DND-41 (cell line): ENCODE measurements around the gene ASAH2.
"Not testable (repeated sequence)": the region's sequence is repeated elsewhere in the genome, so short reads cannot be mapped to it uniquely, and the experiment has no call there.

Source experiments
- ATAC-seq: fragments of 200-7000 bp; cut with Tn5 transposase; 3 replicates; pipeline ENCODE4 v1.9.1; 2021; ENCODE audit warnings: low read depth; ENCODE audit not compliant: insufficient read depth
- DNase-seq: peaks from one replicate; pipeline ENCODE4 v3.0.0-alpha.2; 2020
- H2AFZ ChIP-seq: 2 replicates; pipeline ENCODE4 v1.6.0; 2012; ENCODE audit warnings: low read depth, low read length
- H3K27ac ChIP-seq: 2 replicates; pipeline ENCODE4 v1.5.1; 2012; ENCODE audit warnings: low read length, inconsistent platforms
- H3K27me3 ChIP-seq: fragments of 200-600 bp; sonication (generic); 2 replicates; pipeline ENCODE4 v1.6.0; 2012; ENCODE audit warnings: low read length, mild to moderate bottlenecking, inconsistent platforms; ENCODE audit not compliant: insufficient read depth, poor library complexity
- H3K36me3 ChIP-seq: 2 replicates; pipeline ENCODE4 v1.5.1; 2012; ENCODE audit warnings: low read length, inconsistent platforms; ENCODE audit not compliant: insufficient read depth
- H3K4me1 ChIP-seq: 2 replicates; pipeline ENCODE4 v1.5.1; 2012; ENCODE audit warnings: mild to moderate bottlenecking, low read length; ENCODE audit not compliant: insufficient read depth
- H3K4me2 ChIP-seq: 2 replicates; pipeline ENCODE4 v1.6.0; 2012; ENCODE audit warnings: mild to moderate bottlenecking, moderate library complexity, low read length, inconsistent platforms; ENCODE audit not compliant: insufficient read depth
- H3K4me3 ChIP-seq, 2 experiments: fragments of 200-600 bp in 1 of 2; shearing (Covaris generic) in 1 of 2; 2 replicates each; pipeline ENCODE4 v1.5.1; 2012 to 2016; ENCODE audit warnings: inconsistent platforms in 2 of 2, low read length in 2 of 2, mild to moderate bottlenecking in 2 of 2, low read depth in 1 of 2, moderate library complexity in 1 of 2
- H3K79me2 ChIP-seq: 2 replicates; pipeline ENCODE4 v1.6.0; 2012; ENCODE audit warnings: low read length, inconsistent platforms; ENCODE audit not compliant: insufficient read depth
- H3K9ac ChIP-seq: 2 replicates; pipeline ENCODE4 v1.6.0; 2012; ENCODE audit warnings: low read depth, mild to moderate bottlenecking, inconsistent platforms, low read length, moderate library complexity
- H3K9me3 ChIP-seq: 2 replicates; pipeline ENCODE4 v1.5.1; 2012; ENCODE audit warnings: low read length, moderate library complexity, mild to moderate bottlenecking, inconsistent platforms; ENCODE audit not compliant: insufficient read depth, severe bottlenecking
- H4K20me1 ChIP-seq: 2 replicates; pipeline ENCODE4 v1.6.0; 2012; ENCODE audit warnings: low read length; ENCODE audit not compliant: insufficient read depth
- CTCF ChIP-seq: IDR thresholded peaks from 2 replicates; pipeline ENCODE4 v1.5.1; 2012; ENCODE audit warnings: borderline replicate concordance, low read length, moderate library complexity, mild to moderate bottlenecking; ENCODE audit not compliant: poor library complexity, severe bottlenecking; ENCODE audit errors: extremely low read depth
- EZH2 ChIP-seq: IDR thresholded peaks from 3 replicates; pipeline ENCODE4 v1.6.1; 2012; ENCODE audit warnings: borderline replicate concordance, low read depth, mild to moderate bottlenecking, moderate library complexity, low read length, inconsistent platforms; ENCODE audit not compliant: severe bottlenecking

The ASAH2 gene

GRCh38 chr10:50272531-50272930 is 21.2 kb upstream of the ASAH2 start:
- no peak overlapping the region for H3K27ac ChIP-seq
- H3K9ac ChIP-seq = no peak overlapping the region
- no peak for ATAC-seq
- H3K4me3 ChIP-seq = no peak overlapping the region
- no peaks in the 10 kb centered on the region for H3K79me2 ChIP-seq
- DNase-seq = no peak
- no peaks in the 10 kb centered on the region for H3K27me3 ChIP-seq
- H3K9me3 ChIP-seq = no peaks in the 10 kb centered on the region
- no peak overlapping the region for H3K4me2 ChIP-seq
- no peaks in the 10 kb centered on the region for H3K4me1 ChIP-seq
- TF ChIP-seq CTCF (no peak), EZH2 (no peak)
- no peak overlapping the region for H2AFZ ChIP-seq
- no peaks in the 10 kb centered on the region for H4K20me1 ChIP-seq
- no peaks in the 10 kb centered on the region for H3K36me3 ChIP-seq

GRCh38 chr10:50271564-50272250 is 20.4 kb upstream of the ASAH2 start:
- Histone ChIP-seq H3K36me3 (no peaks in the 10 kb centered on the region), H3K9me3 (no peaks in the 10 kb centered on the region), H3K9ac (no peak overlapping the region), H4K20me1 (no peaks in the 10 kb centered on the region), H2AFZ (no peak overlapping the region), H3K27me3 (no peaks in the 10 kb centered on the region), H3K27ac (no peak overlapping the region), H3K4me3 (no peak overlapping the region), H3K4me1 (no peaks in the 10 kb centered on the region), H3K4me2 (no peak overlapping the region), H3K79me2 (no peaks in the 10 kb centered on the region)
- no peak for DNase-seq
- no peak for TF ChIP-seq EZH2
- TF ChIP-seq CTCF = no peak
- ATAC-seq = no peak

GRCh38 chr10:50267877-50268276 is 16.6 kb upstream of the ASAH2 start:
- not testable (repeated sequence) for H3K79me2 ChIP-seq, H3K36me3 ChIP-seq, H2AFZ ChIP-seq, H3K9ac ChIP-seq, H3K4me3 ChIP-seq, H3K27me3 ChIP-seq, H3K4me2 ChIP-seq, DNase-seq, ATAC-seq, H3K27ac ChIP-seq, H3K9me3 ChIP-seq, H3K4me1 ChIP-seq, H4K20me1 ChIP-seq

- not testable (repeated sequence) for H3K9ac ChIP-seq, DNase-seq, H3K4me2 ChIP-seq
Measured at GRCh38 chr10:50262625-50263024, 11.3 kb upstream of the ASAH2 start.

More at GRCh38 chr10:50262625-50263024, 11.3 kb upstream of the ASAH2 start:
- H3K4me1 ChIP-seq, H3K4me3 ChIP-seq, H3K27ac ChIP-seq, H4K20me1 ChIP-seq, ATAC-seq, H3K79me2 ChIP-seq, H3K36me3 ChIP-seq, H3K9me3 ChIP-seq, H3K27me3 ChIP-seq, H2AFZ ChIP-seq: not testable (repeated sequence)
